ENCODE data around the gene HMCN2.

HMCN2 gene, protein sequence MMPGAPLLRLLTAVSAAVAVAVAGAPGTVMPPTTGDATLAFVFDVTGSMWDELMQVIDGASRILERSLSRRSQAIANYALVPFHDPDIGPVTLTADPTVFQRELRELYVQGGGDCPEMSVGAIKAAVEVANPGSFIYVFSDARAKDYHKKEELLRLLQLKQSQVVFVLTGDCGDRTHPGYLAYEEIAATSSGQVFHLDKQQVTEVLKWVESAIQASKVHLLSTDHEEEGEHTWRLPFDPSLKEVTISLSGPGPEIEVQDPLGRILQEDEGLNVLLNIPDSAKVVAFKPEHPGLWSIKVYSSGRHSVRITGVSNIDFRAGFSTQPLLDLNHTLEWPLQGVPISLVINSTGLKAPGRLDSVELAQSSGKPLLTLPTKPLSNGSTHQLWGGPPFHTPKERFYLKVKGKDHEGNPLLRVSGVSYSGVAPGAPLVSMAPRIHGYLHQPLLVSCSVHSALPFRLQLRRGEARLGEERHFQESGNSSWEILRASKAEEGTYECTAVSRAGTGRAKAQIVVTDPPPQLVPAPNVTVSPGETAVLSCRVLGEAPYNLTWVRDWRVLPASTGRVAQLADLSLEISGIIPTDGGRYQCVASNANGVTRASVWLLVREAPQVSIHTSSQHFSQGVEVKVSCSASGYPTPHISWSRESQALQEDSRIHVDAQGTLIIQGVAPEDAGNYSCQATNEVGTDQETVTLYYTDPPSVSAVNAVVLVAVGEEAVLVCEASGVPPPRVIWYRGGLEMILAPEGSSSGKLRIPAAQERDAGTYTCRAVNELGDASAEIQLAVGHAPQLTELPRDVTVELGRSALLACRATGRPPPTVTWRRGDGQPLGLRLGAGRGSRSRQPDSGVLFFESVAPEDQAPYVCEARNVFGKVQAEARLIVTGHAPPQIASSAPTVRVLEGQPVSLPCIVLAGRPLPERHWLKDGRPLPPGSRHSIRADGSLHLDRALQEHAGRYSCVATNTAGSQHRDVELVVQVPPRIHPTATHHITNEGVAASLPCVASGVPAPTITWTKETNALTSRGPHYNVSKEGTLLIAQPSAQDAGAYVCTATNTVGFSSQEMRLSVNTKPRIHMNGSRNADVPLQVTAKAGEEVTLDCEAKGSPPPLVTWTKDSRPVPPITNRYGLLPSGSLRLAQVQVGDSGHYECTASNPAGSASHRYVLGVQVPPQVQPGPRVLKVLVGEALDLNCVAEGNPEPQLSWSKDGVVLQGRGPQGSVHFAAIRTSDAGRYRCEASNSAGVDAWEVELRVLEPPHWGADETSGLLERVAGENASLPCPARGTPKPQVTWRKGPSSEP (N-terminal part only)

GRCh38 chr9:130265431-130266235, at the start of gene HMCN2:
HMCN2 (plus strand) TSS chr9:130265760; CDS start chr9:130265879, 119 bp downstream.
- no peak for DNase-seq

- no peak for DNase-seq
Measured at GRCh38 chr9:130217838-130218237, 47.7 kb upstream of the HMCN2 start.

DNA sequence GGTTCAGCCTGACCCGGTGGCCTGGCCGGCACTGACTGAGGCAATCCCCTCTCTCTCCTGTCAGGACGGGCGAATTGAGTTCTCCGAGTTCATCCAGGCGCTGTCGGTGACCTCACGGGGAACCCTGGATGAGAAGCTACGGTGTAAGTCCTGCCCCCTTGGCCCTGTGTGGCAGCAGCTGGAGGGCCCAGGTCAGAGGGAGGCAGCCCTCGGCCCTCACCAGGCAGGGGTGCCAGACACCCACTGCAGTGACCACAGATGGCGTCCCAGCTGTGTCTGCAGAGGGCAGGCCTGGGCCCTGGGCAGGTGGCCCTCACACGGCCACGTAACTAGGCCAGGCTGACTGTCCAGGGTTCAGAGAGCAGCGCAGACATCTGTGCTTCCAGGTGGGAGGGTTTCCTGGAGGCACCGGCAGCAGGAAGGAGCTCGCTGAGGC, 45.9 kb upstream of the HMCN2 start:
- no peak for DNase-seq

DNA sequence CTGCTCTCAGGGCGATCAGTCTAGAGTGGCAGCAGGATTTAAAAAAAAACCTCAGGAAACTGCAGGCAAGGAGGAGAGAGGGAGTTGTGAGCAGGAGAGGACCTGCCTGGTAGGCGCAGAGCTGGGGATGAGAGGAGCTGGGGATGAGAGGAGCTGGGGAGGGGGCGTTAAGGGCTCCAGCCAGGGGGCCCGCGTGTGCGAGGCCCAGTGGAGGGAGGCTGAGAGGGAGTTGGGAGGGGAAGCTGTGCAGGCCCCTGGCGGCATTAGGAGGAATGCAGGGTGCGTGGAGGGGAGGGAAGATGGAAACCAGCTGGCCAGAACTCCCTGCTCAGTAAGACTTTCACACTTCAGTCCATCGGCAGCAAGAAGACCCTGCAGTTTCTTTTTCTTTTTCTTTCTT, 45.2 kb upstream of the HMCN2 start:
- DNase-seq = no peak

DNA sequence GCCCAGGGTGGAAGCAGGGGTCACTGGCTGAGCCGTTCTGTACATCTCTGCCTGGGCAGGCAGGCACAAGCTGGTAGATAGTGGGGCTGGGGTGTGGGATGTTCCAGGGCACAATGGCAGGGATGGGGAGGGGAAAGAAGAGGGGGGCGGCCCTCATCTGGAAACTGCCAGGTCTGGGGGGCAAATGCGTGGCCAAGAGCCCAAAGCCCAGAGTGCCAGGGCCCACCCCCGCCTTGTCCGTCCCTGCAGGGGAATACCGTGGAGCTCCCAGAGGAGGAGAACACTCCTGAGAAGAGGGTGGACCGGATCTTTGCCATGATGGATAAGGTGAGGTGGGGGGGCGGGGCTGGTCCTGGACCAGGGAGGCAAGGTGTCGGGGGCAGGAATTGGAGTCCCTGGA, 42.7 kb upstream of the HMCN2 start:
- DNase-seq = no peak

DNA sequence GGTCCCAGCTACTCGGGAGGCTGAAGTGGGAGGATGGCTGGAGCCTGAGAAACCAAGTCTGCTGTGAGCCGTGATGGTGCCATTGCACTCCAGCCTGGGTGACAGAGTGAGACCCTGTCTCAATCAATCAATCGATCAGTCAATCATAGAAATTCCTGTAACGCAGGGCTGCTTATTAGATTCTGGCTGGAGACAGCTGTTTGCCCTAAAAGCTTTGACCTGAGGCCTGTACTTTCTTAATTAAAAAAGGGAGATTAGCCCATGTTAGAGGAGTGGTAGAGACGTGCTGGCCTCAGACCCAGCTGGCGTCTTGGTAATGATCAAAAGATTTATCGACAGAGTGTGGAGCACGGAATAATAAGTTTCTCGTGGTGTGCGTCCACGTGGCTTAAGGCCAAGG, 40.5 kb upstream of the HMCN2 start:
- DNase-seq = no peak

DNA sequence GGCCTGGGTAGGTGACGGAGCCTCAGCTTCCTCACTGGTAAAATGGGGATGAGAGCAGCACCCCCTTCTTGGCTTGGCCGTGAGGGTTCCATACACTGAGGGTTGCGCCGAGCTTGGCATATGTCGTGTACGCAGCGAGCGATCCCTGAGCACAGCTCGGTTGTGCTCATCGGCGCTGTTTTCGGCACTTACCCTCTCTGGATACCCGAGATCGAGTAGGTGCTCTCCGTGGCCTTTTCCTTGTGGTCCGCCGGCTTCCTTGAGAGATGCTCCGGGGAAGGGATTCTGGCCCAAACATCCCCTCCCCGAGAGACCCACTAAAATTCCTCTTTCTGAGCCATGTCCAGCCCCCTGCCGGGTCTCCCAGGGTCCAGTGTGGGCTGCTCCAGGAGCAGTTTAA, 40.0 kb upstream of the HMCN2 start:
- DNase-seq = no peak

DNA sequence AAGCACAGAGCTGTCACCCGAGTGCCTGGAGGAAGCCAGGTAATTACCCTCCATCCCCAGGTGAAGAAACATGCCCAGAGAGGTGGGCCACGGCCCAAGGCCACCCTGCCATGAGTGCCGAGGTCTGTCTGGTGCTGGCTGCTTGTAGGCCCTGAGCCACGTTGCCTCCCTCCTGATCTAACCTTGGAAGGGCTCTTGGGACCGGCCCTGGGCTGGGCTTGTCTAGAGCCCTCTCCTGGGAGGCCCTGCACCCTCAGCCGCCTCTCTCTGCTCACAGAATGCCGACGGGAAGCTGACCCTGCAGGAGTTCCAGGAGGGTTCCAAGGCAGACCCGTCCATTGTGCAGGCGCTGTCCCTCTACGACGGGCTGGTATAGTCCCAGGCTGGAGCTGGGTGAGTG, 39.4 kb upstream of the HMCN2 start:
- no peak for DNase-seq

DNA sequence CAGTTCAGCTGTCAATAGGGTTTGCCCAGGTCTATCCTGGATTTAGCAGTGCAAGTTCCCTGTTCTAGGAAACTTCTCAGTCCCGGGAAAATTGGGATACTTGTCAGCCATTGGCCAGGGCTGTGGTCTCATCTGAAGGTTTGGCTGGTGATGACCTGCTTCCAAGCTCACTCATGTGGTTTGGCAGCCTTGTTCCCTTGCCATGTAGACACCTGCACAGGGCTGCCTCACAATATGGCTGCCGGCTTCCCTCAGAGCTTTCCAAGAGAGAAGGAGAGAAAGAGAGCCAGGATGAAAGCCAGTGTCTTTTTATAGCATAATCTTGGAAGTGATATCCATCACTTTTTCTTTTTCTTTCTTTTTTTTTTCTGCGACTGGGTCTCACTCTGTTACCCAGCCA, 37.7 kb upstream of the HMCN2 start:
- DNase-seq = no peak

- no peak for DNase-seq
Measured at GRCh38 chr9:130229759-130230158, 35.8 kb upstream of the HMCN2 start.

GRCh38 chr9:130230631-130231030, 34.9 kb upstream of the HMCN2 start:
- DNase-seq = no peak

DNA sequence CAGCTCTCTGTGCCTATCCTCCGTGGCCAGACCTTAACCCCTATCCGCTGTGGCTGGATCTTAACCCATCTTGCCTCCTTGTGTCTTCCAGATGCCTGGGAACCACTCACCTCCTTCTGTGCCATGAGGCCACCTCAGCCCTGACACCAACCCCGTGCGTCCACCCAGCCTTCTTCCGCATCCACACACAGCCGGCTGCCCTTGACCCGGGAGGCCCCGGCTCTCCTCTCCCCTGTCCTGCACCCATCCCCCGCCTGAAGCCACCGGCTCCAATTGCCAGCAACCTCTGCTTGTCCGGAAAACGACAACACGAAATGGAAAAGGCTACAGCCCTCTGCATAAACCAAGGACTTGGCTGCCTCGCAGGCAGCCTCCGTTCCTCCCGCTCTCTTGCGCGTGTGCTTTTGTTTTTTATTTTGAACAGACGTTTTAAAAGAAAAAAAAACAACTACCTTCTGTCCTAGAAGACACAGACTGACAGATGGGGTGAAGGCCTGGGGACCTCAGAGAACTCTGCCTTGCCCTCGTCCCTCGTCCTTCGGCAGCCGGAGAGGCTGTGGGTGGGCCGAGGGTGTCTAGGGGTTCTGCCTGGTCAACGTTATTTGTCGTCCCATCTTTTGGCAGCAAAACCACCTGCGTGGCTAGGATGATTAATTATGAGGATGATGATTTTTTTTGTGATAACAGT, 32.5 kb upstream of the HMCN2 start:
- no peak for DNase-seq

DNA sequence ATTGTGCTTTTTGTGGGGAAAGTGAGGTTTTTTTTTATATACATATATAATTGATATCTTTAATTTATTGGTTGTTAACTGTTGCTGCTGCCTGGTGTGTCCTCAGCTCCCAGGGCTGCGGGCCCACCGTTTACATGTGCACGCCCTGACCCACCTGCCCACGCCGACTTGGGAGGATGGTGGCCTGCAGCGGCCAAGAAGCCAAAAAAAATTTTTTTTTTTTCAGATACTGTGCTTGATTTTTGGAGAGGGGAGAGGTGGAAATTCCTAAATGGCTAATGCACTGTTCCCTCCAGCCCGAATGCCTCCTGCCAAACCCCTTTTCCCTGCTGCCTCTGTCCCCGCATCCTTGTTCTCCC, 32.0 kb upstream of the HMCN2 start:
- no peak for DNase-seq

DNA sequence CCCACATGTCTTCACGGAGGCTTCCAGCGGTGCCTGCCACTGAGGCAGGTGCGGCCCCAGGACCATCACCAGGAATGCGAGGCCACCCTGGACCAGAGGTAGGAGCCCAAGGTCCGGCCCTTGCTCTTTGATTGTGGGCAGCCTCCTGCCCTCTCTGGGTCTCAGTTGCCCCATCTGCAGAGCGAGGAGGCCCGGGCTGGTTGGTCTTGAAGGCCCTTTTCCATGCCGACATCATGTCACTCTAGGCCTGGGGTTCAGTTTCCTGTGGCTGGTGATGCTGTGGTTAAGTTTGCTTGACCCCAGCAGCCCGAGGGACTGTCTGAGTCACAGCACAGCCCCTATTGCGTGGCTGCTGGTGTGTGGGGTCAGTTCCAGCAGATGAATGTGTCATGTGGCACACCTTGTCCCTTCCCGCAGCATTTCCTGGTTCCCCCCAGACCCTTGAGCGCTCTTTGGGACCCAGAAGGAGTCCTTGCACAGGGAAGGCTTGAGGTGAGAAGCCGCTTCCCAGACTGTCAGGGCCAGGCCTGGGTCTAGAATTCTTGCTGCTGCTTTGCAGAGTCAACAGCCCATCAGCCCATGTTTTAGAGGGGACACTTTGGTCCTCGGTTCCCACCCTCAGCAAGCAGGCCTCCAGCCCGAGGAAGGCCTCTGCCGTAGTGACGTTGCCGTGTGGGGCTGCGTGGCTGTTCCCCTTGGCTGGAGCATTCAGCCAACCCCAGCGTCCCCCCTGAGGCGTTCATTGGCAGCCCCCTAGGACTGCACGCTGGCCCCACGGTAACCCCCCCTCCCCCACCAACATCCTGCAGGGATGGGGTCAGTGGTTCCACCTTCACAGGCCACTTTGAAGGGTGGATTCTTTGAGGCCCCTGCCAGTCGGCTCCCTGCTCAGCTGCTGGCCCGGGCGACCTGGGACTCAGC, 31.0 kb upstream of the HMCN2 start:
- no peak for DNase-seq

DNA sequence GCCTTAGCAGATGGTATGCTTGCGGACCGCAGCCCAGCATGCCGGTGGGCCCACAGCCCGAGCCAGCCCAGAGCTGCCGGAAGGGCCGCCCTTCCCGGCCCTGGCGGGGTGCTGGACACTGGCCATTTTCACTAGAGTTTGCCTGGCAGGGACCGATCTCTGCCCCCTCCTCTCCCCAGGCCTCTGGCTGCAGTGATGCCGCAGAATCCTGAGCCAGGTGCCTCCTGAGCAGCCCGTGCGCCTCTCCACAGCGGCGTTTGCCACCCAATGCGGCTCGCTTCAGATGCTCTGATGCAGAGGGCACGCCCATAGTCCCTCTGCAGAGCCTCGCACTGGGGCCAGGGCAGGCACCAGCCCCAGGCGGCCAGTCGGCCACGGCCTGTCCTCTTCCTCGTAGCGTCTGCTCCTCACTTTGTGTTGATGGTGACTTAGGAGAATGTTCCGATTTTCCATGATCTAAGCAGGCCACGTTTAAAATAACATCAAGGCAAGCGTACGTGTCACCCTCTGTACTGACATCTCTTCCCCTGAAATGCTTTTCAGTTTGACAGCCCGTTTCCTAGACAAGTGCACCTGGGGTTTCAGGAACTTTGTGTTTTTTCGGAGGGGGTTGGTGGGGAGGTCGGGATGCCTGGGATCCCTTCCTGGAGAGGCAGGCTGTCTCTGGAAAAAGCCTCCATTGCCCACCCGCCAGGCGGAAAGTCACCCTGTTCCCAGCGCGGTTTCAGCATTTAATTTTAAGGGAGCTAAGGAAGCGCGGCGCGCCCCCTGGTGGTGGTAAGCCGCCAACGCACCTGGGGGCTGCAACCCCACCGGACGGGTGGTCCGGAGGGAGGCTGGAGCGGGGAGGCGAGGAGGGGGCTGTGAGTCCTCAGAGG, 29.8 kb upstream of the HMCN2 start:
- peak; percentile 48 for DNase-seq

- DNase-seq = no peak
Measured at GRCh38 chr9:130236436-130236985, 29.0 kb upstream of the HMCN2 start.

GRCh38 chr9:130237076-130237475, 28.5 kb upstream of the HMCN2 start:
- DNase-seq = no peak

DNA sequence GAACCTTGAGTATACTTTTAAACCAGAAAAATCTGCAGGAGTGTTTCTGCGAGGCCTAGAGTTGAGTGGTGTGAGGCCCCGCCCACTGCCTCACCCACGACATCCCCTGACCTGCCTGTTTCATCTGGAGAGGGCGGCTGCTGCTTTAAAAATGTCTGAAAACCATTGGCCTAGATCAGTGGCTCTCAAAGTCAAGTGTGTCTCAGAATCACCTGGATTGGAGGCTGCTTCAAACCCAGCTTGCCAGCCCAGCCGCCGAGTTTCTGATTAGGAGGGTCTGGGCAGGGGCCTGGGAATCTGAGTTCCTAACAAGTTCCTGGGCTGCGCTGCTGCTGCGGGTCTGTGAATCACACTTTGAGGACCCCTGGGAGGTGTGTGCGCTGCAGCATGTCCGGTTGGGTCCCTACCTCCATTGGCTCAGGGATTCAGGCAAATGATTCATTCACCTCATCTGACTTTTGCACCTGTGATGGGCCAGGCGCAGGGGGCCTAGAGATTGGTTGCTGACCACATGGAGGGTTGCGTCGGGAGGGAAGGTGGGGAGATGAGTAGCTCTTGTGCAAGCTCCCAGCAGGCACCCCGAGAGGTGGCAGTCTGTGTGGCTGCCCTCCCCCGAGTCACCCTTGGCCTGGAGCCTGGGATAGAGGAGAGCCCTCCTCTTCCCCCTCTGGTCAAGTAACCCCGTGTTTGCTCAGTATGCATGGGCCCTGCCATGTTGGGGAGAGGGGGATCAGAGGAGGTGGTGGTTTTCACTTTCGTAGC, 27.6 kb upstream of the HMCN2 start:
- no peak for DNase-seq

GRCh38 chr9:130239363-130239695, 26.2 kb upstream of the HMCN2 start:
- DNase-seq = no peak

Data from 8988T (cell line).